GM19193 (cell line): ENCODE data around the gene PCA3.

Experiments
- POLR2A ChIP-seq: IDR thresholded peaks from 4 replicates; pipeline ENCODE4 v1.6.1; 2011; ENCODE audit not compliant: insufficient read depth, insufficient read length; ENCODE audit errors: extremely low read depth

Gene PCA3

DNA sequence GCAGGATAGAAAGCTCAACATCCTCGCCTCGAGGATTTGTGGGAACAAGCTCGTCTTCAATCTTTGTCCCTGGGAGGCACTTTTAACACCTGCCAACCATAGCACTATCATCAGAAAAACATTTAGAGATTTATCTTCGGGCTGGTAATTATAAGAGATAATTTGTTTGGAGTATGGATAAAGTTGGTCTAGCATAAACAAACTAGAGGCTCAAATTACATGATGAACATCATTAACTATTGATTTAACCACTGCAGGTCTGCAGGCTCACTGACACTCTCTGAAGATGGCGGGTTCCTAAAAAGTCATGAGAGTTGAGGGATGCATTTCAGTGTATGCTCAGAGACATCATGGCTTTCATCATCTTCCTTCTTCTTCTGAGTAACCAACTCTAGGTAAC, 25.8 kb upstream of the PCA3 start:
- no peak for TF ChIP-seq POLR2A

DNA sequence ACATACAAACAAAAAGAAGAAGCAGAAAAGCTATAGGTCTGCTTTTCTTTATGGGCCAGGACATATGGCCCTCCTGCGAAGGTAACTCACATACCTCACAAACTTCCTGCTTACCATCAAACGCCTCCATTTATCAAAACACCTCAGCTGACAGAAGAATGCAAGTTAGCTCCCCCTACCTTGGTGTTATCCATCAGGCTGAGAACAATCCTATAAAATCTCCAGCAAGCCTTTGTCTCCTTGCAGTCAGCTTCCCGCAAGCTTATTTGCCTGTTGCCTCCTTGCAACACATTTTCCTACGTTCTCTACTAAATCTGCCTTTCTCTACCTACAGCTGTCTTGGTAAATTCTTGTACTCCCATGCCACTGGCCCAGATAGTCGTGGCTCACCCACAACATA, 22.7 kb upstream of the PCA3 start:
- no peak for TF ChIP-seq POLR2A

DNA sequence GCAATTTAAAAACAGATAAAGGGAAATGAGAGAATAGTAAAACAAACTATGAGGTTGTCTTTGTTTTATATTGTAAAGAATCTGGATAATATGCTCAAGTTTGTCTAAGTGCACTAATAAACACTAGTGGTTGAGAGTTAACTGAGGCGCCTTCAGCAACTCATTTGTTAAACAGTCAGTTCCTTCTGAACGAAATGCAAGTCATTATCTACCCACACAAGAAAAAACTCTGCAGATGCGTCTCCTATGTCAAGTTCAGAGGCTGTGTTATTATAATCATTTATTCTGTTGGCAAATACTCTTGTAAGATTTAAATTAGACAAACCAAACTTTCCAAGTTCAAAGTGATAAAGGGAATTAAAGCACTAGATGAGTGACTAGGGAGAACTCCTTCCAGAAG, 20.3 kb upstream of the PCA3 start:
- no peak for TF ChIP-seq POLR2A

DNA sequence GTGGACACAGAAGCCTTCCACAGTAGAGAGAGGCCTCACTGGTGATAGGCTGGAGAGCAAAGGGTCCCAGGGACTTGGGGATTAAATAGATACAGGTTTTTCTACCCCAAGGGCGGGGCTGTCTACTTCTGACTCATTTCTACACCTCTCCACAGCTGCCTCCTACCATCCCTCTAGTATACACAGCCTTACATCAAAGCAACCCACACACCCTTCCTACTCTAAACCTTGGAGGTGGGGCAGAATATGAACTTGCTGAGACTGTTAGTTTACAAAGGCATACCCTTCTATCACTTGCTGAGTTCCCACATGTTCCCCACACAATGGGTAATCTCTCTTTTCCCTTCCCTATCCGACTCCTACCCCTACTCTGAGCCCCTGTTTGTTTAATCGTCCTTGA, 19.9 kb upstream of the PCA3 start:
- no peak for TF ChIP-seq POLR2A

DNA sequence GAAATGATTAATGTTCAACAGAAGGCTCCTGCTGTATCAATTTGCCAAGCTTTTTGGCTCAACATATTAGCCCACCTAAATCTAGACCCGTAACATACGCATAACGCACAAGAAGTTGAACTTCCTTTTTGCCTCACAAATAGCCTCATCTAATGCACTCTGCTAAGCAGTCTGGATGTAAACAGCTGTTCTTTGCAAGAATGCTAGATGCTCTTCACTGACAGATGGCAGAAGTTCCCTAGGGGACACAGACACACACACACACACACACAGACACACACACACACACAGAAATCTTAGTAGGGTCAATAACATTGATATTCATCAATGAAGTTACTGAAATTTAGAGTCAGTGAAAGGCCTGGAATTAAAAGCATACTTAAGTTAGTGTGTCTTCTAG, 13.2 kb upstream of the PCA3 start:
- TF ChIP-seq POLR2A, result no peak

DNA sequence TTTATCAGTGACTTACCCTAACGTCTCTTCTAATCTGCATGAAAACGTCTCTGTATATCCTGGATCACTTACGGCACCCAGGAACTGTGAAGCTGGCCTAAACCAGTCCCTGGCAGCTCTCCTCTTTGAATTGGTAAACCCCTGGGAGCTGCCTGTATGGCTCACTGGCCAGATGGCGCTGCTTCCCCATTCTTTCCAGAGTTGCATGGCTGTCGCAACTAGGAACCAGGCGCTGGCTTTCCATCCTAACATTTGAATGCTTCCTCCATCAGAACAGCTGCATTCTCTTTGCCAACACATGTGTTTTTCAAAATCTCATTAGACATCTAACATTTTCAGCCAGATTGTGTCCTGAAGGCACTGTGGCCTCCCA, 8.0 kb upstream of the PCA3 start:
- no peak for TF ChIP-seq POLR2A

DNA sequence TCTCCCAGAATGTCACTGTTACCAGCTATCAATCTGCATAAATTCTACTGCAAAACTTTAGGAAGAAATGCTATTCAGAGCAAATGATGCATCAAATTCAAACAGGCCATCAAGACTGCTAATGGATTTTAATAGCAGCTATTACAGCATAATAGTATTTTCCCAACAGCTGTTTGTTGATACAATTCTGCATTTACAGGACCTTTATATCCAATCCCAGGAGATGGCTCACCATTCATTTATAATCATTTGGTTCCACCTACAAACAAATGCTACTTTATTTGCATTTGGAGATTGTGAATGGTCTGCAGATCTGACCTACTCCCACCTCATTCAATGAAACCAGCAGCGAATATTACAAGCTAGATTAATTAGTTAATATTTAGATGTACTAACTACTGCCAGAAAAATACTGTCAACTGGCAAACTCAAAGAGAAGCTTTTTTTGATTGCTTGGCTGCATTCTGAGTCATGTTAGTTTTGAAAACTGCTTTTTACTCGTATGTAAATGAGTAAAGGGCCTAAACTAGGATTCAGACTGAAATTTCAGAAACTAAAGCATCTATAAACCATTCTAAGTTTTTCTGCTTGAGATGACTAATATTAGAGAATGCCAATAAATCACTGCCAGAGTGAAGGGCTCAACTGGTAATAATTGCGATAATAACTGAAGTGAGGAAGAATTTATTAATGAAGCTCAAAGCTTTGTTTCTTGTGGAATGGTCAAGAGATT, 7.1 kb upstream of the PCA3 start:
- TF ChIP-seq POLR2A, result no peak

DNA sequence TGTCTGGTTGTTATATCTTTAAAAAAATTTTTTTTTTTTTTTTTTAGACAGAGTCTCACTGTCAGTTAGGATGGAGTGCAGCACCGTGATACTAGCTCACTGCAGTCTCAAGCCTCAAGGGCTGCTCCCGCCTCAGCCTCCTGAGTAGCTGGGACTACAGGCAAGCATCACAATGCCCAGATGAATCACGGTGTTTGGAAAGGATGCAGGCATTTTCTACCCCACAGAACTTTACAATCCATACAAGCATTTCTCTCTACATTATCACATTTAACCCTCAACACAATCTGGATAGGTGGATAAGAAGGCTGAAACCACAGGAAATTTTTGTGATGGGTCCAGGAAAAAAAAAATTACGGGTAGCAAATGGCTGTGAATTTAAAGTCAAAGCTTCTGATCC, 5.8 kb upstream of the PCA3 start:
- TF ChIP-seq POLR2A, result no peak

DNA sequence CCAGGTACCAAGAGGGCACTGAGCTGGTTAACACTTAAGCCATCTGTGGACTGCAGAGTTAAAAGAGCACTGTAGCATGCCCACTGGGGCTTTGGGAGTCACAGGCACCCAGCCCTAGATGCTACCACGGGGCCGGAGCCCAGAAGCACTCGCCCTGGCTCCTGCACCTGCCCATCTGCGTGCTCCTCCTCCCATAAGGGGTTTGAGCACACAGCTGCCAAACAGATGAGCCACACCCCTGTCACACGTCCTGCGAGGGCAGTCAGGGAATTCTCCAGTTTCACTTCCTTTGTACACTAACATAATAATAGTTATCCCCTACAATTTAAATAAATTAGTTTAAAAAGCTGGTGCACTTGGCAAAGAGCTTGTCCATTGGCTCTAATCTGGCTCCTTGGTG, 4.5 kb upstream of the PCA3 start:
- no peak for TF ChIP-seq POLR2A

DNA sequence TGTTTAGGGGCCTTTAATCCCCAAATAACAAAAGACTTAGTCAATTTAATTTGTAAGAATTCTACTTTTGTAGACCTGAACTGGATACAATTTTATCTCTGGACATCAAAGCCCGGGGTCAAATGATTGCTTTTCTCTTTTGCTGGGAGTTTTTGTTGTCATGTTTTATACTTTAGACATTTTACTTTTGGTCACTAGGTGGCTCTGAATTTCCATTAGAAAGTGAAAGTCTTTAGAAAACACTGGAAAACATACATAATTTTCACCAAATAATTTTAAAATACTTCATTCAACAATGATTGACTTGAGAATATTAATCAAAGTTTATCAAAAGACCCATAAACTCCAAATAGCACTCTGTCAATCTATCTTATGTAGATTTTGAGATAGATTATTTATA, 2.8 kb upstream of the PCA3 start:
- no peak for TF ChIP-seq POLR2A

DNA sequence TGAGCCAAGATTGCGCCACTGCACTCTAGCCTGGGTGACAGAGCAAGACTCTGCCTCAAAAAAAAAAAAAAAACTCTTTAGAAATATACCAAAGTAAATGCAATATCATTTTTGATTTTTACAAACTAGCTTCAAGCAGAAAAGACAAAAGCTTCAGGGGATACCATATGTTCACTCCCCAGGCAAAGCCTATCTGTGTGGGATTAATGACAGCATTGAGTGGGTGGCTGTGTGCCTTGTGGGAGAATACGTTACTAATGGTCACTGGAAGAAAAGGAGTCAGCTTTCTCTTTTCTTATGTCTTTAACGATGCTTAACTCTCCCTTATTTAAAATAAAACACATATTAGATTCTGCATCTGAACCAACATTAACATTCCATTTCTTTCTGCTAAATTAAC, 1.9 kb downstream of the PCA3 start:
- TF ChIP-seq POLR2A, result no peak

DNA sequence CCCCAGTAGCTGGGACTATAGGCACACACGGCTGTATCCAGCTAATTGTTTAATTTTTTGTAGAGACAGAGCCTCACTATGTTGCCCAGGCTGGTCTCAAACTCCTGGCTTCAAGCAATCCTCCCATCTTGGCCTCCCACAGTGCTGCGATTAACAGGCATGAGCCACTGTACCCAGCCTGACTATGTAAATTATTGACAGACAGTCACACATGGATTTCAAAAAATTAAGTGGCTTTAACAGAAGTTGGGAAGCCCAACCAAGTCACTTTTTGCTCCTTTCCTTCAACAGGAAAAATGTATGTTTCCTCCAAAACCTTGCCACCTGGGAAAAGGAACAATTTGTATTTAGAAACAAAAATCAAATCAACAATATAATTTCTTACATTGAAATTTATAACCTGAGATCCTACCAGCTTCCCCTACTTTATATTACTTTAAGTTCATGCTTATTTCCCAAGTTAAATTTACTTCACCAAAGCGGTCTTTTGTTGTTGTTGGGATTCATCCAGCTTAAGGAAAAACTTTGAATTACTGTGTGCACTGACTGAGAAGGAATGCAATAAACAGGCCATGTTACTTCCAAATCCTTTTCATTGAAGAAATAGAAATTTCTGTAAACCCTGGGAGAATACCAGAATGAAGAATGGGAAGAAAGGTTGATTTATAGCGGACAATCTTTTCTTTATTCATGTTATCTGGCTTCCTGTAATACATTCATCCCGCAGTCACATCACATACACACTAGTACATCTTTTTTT, 8.6 kb downstream of the PCA3 start:
- TF ChIP-seq POLR2A, result no peak

DNA sequence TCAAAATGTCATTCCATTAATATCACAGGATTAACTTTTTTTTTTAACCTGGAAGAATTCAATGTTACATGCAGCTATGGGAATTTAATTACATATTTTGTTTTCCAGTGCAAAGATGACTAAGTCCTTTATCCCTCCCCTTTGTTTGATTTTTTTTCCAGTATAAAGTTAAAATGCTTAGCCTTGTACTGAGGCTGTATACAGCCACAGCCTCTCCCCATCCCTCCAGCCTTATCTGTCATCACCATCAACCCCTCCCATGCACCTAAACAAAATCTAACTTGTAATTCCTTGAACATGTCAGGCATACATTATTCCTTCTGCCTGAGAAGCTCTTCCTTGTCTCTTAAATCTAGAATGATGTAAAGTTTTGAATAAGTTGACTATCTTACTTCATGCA, 20.6 kb downstream of the PCA3 start:
- TF ChIP-seq POLR2A, result no peak

DNA sequence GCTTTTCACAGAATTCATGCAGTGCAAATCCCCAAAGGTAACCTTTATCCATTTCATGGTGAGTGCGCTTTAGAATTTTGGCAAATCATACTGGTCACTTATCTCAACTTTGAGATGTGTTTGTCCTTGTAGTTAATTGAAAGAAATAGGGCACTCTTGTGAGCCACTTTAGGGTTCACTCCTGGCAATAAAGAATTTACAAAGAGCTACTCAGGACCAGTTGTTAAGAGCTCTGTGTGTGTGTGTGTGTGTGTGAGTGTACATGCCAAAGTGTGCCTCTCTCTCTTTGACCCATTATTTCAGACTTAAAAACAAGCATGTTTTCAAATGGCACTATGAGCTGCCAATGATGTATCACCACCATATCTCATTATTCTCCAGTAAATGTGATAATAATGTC, 21.3 kb downstream of the PCA3 start:
- TF ChIP-seq POLR2A, result no peak

DNA sequence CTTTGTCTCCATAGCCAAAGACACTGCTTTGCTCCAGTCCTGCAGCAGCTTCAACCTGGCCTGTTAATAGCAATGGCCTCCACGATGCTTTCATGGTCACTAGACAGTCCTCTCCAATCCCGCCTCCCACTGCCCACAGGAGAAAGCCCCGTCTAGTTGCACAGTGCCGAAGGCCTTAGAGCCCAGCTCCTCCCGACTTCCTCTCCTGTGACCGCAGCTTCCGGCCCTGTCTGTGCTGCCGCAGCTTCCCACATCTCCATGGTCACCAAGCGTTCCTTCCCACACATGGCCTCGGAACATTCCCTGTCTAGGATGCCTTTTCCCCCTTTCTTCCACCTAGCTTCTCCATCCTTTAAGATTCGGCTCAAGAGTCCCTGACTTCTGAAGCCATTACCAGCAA, 23.4 kb downstream of the PCA3 start:
- TF ChIP-seq POLR2A, result no peak

DNA sequence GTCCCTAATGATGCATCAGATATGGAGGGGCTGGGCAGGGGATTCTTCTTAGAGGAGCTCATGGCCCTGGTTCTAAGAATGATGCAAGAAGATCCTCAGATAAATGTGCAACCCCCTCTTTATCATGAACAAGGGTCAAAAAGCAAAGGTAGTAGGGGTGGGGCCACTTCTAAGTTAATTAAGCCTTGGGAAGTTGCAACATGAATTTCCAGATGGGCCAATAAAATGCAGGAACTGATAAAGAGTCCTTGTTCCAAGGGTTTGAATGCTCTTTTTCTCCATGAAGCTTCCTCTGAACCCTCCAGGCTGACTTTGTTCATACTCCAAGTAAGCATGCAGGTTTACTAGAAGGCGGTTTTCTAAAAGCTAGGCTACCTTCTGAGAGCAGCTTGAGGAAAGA, 25.6 kb downstream of the PCA3 start:
- TF ChIP-seq POLR2A, result no peak
